ENCODE measurements around the gene RBM22. TPM values are rescaled to one million over a fixed set of nuclear protein-coding genes. Genes with fewer than 3 reads are reported as not detected.

Gene RBM22
- polyA plus RNA-seq, 1 donor from 2014 or later, result 67.9 TPM

- Histone ChIP-seq H3K27ac (ENCODE audit: low read length) (no peak overlapping the region), H3K4me3 (ENCODE audit: low read length) (no peak overlapping the region), H3K9me2 (ENCODE audit: insufficient read depth, low read length) (no peaks in the 10 kb centered on the region), H3K9ac (ENCODE audit: low read length) (no peak overlapping the region), H3K27me3 (ENCODE audit: insufficient read depth, low read depth, low read length) (peaks cover 30% of the 10 kb centered on the region), H2AFZ (ENCODE audit: low read depth, low read length) (no peak overlapping the region), H3K9me3 (ENCODE audit: low read length) (no peaks in the 10 kb centered on the region), H3K4me2 (ENCODE audit: low read length) (no peak overlapping the region), H3K79me2 (replicated peaks; ENCODE audit: insufficient read depth, low read length) (no peaks in the 10 kb centered on the region), H4K20me1 (ENCODE audit: insufficient read depth) (no peaks in the 10 kb centered on the region), H3K36me3 (ENCODE audit: insufficient read depth, low read length) (no peaks in the 10 kb centered on the region), H3F3A (ENCODE audit: insufficient read depth, low read length, poor library complexity, severe bottlenecking) (no peaks in the 10 kb centered on the region)
- TF ChIP-seq POLR2AphosphoS5 (IDR thresholded peaks at IDR 0.05) (no peak), REST (IDR thresholded peaks at IDR 0.05; ENCODE audit: borderline replicate concordance) (no peak), RAD21 (conservative IDR thresholded peaks at IDR 0.05) (no peak), CTCF (IDR thresholded peaks at IDR 0.05; ENCODE audit: poor library complexity, severe bottlenecking) (no peak), EZH2 (IDR thresholded peaks at IDR 0.05; ENCODE audit: borderline replicate concordance, insufficient read depth, low read length, poor library complexity, severe bottlenecking) (no peak)
These were observed 26.5 kb downstream of the RBM22 start for GRCh38 chr5:150674341-150674821.

- Histone ChIP-seq H3K79me2 (replicated peaks; ENCODE audit: insufficient read depth, low read length) (no peaks in the 10 kb centered on the region), H3K4me3 (ENCODE audit: low read length) (no peak overlapping the region), H2AFZ (ENCODE audit: low read depth, low read length) (no peak overlapping the region), H3K27me3 (ENCODE audit: insufficient read depth, low read depth, low read length) (peaks cover 30% of the 10 kb centered on the region), H4K20me1 (ENCODE audit: insufficient read depth) (no peaks in the 10 kb centered on the region), H3K9me3 (ENCODE audit: low read length) (no peaks in the 10 kb centered on the region), H3K4me2 (ENCODE audit: low read length) (no peak overlapping the region), H3K27ac (ENCODE audit: low read length) (no peak overlapping the region), H3F3A (ENCODE audit: insufficient read depth, low read length, poor library complexity, severe bottlenecking) (no peaks in the 10 kb centered on the region), H3K36me3 (ENCODE audit: insufficient read depth, low read length) (no peaks in the 10 kb centered on the region), H3K9me2 (ENCODE audit: insufficient read depth, low read length) (no peaks in the 10 kb centered on the region), H3K9ac (ENCODE audit: low read length) (no peak overlapping the region)
- TF ChIP-seq SMC3 (conservative IDR thresholded peaks at IDR 0.05; ENCODE audit: poor library complexity) (no peak), REST (IDR thresholded peaks at IDR 0.05; ENCODE audit: borderline replicate concordance) (no peak), EZH2 (IDR thresholded peaks at IDR 0.05; ENCODE audit: borderline replicate concordance, insufficient read depth, low read length, poor library complexity, severe bottlenecking) (no peak), TAF1 (IDR thresholded peaks at IDR 0.05; ENCODE audit: low read depth) (no peak), CTCF (IDR thresholded peaks at IDR 0.05; ENCODE audit: poor library complexity, severe bottlenecking) (no peak), EP300 (conservative IDR thresholded peaks at IDR 0.05; ENCODE audit: poor library complexity, severe bottlenecking) (no peak), MXI1 (conservative IDR thresholded peaks at IDR 0.05; ENCODE audit: poor library complexity, severe bottlenecking) (no peak), RAD21 (conservative IDR thresholded peaks at IDR 0.05) (no peak), POLR2AphosphoS5 (IDR thresholded peaks at IDR 0.05) (no peak)
These were observed 28.0 kb downstream of the RBM22 start for GRCh38 chr5:150672884-150673275.

All from neural cell (in vitro differentiated cells).